ENCODE results near the gene LIMK2. TPM values are rescaled to one million over a fixed set of nuclear protein-coding genes. Genes with fewer than 3 reads are reported as not detected.

Gene LIMK2
- total RNA-seq, 4 donors from 2014 or later = 106 to 256 (median 139) TPM

- Histone ChIP-seq H3K27me3 (no peaks in the 10 kb centered on the region), H3K27ac (peak overlapping the region; percentile 43 to 82 (median 66)), H3K9me3 (no peaks in the 10 kb centered on the region), H3K36me3 (no peaks in the 10 kb centered on the region), H3K4me3 (peak overlapping the region in 1 of 4 donors; percentile 4), H3K4me1 (peaks cover 0 to 35% (median 9%) of the 10 kb centered on the region in 4 donors)
- TF ChIP-seq CTCF (IDR thresholded peaks at IDR 0.05) (no peak), POLR2A (IDR thresholded peaks at IDR 0.05) (no peak)
- DNase-seq = no peak
Observed at GRCh38 chr22:31295831-31296657, 83.9 kb downstream of the LIMK2 start.

- Histone ChIP-seq H3K27ac (no peak overlapping the region), H3K4me1 (peaks cover 0 to 29% (median 5%) of the 10 kb centered on the region in 4 donors), H3K9me3 (no peaks in the 10 kb centered on the region), H3K4me3 (no peak overlapping the region), H3K36me3 (no peaks in the 10 kb centered on the region), H3K27me3 (no peaks in the 10 kb centered on the region)
- DNase-seq = no peak
- TF ChIP-seq CTCF (IDR thresholded peaks at IDR 0.05) (no peak), POLR2A (IDR thresholded peaks at IDR 0.05) (no peak)
Observed at GRCh38 chr22:31300896-31301295, 88.8 kb downstream of the LIMK2 start.

GRCh38 chr22:31302006-31302405, 89.9 kb downstream of the LIMK2 start:
- no peak for DNase-seq
- no peaks in the 10 kb centered on the region for H3K27me3 ChIP-seq
- no peaks in the 10 kb centered on the region for H3K9me3 ChIP-seq
- no peaks in the 10 kb centered on the region for H3K36me3 ChIP-seq
- no peak overlapping the region for H3K27ac ChIP-seq
- H3K4me3 ChIP-seq = no peak overlapping the region
- peaks cover 0 to 18% (median 0%) of the 10 kb centered on the region in 4 donors for H3K4me1 ChIP-seq
- no peak for TF ChIP-seq CTCF (IDR thresholded peaks at IDR 0.05)
- TF ChIP-seq POLR2A (IDR thresholded peaks at IDR 0.05) = no peak

GRCh38 chr22:31302537-31302936, 90.4 kb downstream of the LIMK2 start:
- peaks cover 0 to 15% (median 0%) of the 10 kb centered on the region in 4 donors for H3K4me1 ChIP-seq
- no peaks in the 10 kb centered on the region for H3K36me3 ChIP-seq
- no peak overlapping the region for H3K4me3 ChIP-seq
- no peaks in the 10 kb centered on the region for H3K27me3 ChIP-seq
- no peaks in the 10 kb centered on the region for H3K9me3 ChIP-seq
- TF ChIP-seq POLR2A (IDR thresholded peaks at IDR 0.05) (no peak), CTCF (IDR thresholded peaks at IDR 0.05) (no peak)
- no peak overlapping the region for H3K27ac ChIP-seq
- no peak for DNase-seq

GRCh38 chr22:31305194-31305593, 93.1 kb downstream of the LIMK2 start:
- TF ChIP-seq POLR2A (IDR thresholded peaks at IDR 0.05) = no peak
- TF ChIP-seq CTCF (IDR thresholded peaks at IDR 0.05) = no peak
- H3K36me3 ChIP-seq = no peaks in the 10 kb centered on the region
- H3K9me3 ChIP-seq = no peaks in the 10 kb centered on the region

More at GRCh38 chr22:31305194-31305593, 93.1 kb downstream of the LIMK2 start:
- no peak overlapping the region for H3K27ac ChIP-seq
- no peak overlapping the region for H3K4me3 ChIP-seq
- H3K4me1 ChIP-seq = peaks cover 0 to 15% (median 0%) of the 10 kb centered on the region in 4 donors
- no peaks in the 10 kb centered on the region for H3K27me3 ChIP-seq
- no peak for DNase-seq
